ENCODE measurements around the gene HSPBP1. TPM values are rescaled to one million over a fixed set of nuclear protein-coding genes. Genes with fewer than 3 reads are reported as not detected.

HSPBP1 gene
- total and polyA plus RNA-seq, 2 of the 13 experiments (the other 11 are each of a cell fraction or from before 2014, with no cell fraction given), result 22.3 to 33.7 TPM

- TF ChIP-seq POGK (CRISPR knock-in tag; conservative IDR thresholded peaks at IDR 0.05), result no peak
- TF ChIP-seq ZNF775 (CRISPR knock-in tag; IDR thresholded peaks at IDR 0.05; ENCODE audit: borderline replicate concordance), result no peak
- no peak for TF ChIP-seq ZNF256 (CRISPR knock-in tag; conservative IDR thresholded peaks at IDR 0.05)
- no peak for TF ChIP-seq ZNF570 (CRISPR knock-in tag; IDR thresholded peaks at IDR 0.05; ENCODE audit: borderline replicate concordance)
- TF ChIP-seq ZNF678 (CRISPR knock-in tag; IDR thresholded peaks at IDR 0.05), result no peak
- TF ChIP-seq GATAD1 (CRISPR knock-in tag; IDR thresholded peaks at IDR 0.05), result no peak
- TF ChIP-seq HNRNPUL1 (IDR thresholded peaks at IDR 0.05; ENCODE audit: low read depth, low read length), result no peak
- TF ChIP-seq HNRNPK (IDR thresholded peaks at IDR 0.05; ENCODE audit: low read depth, low read length, poor library complexity, severe bottlenecking), result no peak
- no peak for TF ChIP-seq RFXANK (CRISPR knock-in tag; IDR thresholded peaks at IDR 0.05)
- TF ChIP-seq PRDM10 (CRISPR knock-in tag; IDR thresholded peaks at IDR 0.05; ENCODE audit: low read depth), result no peak
- no peak for TF ChIP-seq SRSF9 (IDR thresholded peaks at IDR 0.05; ENCODE audit: borderline replicate concordance, insufficient read depth, low read depth, low read length, poor library complexity, severe bottlenecking)
Measured at GRCh38 chr19:55325172-55325571, 45.3 kb upstream of the HSPBP1 start, which contains the start of gene TMEM150B (continued).

Measured in HepG2 (cell line).